ENCODE data around the gene VPS36. TPM values are rescaled to one million over a fixed set of nuclear protein-coding genes. Genes with fewer than 3 reads are reported as not detected.
"Not testable (repeated sequence)": the region's sequence is repeated elsewhere in the genome, so short reads cannot be mapped to it uniquely, and the experiment has no call there.

VPS36 gene
- total RNA-seq, 2 experiments from 2014 or later = 41.7 to 45.8 TPM

GRCh38 chr13:52387721-52388120, 62.7 kb downstream of the VPS36 start:
- H3K9me3 Mint-ChIP-seq = no peaks in the 10 kb centered on the region
- DNase-seq (no peak), ATAC-seq (ENCODE audit: low read depth) (no peak)
- H3K4me1 Mint-ChIP-seq = no peaks in the 10 kb centered on the region
- H3K4me3 Mint-ChIP-seq = no peak overlapping the region
- no peak overlapping the region for H3K27ac Mint-ChIP-seq
- H3K27me3 Mint-ChIP-seq = peaks cover 2% of the 10 kb centered on the region
- POLR2A ChIA-PET = no interaction called here
- H3K36me3 Mint-ChIP-seq = no peaks in the 10 kb centered on the region

- H3K36me3 Mint-ChIP-seq = no peaks in the 10 kb centered on the region
- peaks cover 2% of the 10 kb centered on the region for H3K27me3 Mint-ChIP-seq
- POLR2A ChIA-PET = no interaction called here
- no peaks in the 10 kb centered on the region for H3K4me1 Mint-ChIP-seq
- DNase-seq (no peak), ATAC-seq (ENCODE audit: low read depth) (no peak)
- H3K4me3 Mint-ChIP-seq = no peak overlapping the region
- H3K9me3 Mint-ChIP-seq = no peaks in the 10 kb centered on the region
- H3K27ac Mint-ChIP-seq = no peak overlapping the region
Measured at GRCh38 chr13:52385870-52386269, 64.6 kb downstream of the VPS36 start.

- DNase-seq (no peak), ATAC-seq (ENCODE audit: low read depth) (no peak)
- POLR2A ChIA-PET = no interaction called here
- Mint-ChIP-seq H3K27me3 (no peaks in the 10 kb centered on the region), H3K9me3 (no peaks in the 10 kb centered on the region), H3K27ac (no peak overlapping the region), H3K4me3 (no peak overlapping the region), H3K36me3 (no peaks in the 10 kb centered on the region), H3K4me1 (no peaks in the 10 kb centered on the region)
Measured at GRCh38 chr13:52383366-52383765, 67.1 kb downstream of the VPS36 start.

GRCh38 chr13:52378312-52378711, 72.1 kb downstream of the VPS36 start:
- no peak for ATAC-seq (ENCODE audit: low read depth)

GRCh38 chr13:52377898-52378297, 72.5 kb downstream of the VPS36 start:
- ATAC-seq (ENCODE audit: low read depth) (no peak), DNase-seq (no peak)
- Mint-ChIP-seq H3K36me3 (no peaks in the 10 kb centered on the region), H3K9me3 (no peaks in the 10 kb centered on the region), H3K27ac (no peak overlapping the region), H3K4me3 (no peak overlapping the region), H3K4me1 (no peaks in the 10 kb centered on the region), H3K27me3 (peaks cover 2% of the 10 kb centered on the region)
- POLR2A ChIA-PET = no interaction called here

More at GRCh38 chr13:52378312-52378711, 72.1 kb downstream of the VPS36 start:
- POLR2A ChIA-PET = no interaction called here
- H3K4me3 Mint-ChIP-seq = no peak overlapping the region
- H3K9me3 Mint-ChIP-seq = no peaks in the 10 kb centered on the region
- H3K36me3 Mint-ChIP-seq = no peaks in the 10 kb centered on the region
- no peaks in the 10 kb centered on the region for H3K27me3 Mint-ChIP-seq
- no peak for DNase-seq
- H3K27ac Mint-ChIP-seq = no peak overlapping the region
- H3K4me1 Mint-ChIP-seq = no peaks in the 10 kb centered on the region

GRCh38 chr13:52374873-52375411, 75.5 kb downstream of the VPS36 start:
- ATAC-seq (ENCODE audit: low read depth) (no peak), DNase-seq (no peak)
- no peaks in the 10 kb centered on the region for H3K9me3 Mint-ChIP-seq
- H3K27ac Mint-ChIP-seq = no peak overlapping the region
- no peak overlapping the region for H3K4me3 Mint-ChIP-seq
- no peaks in the 10 kb centered on the region for H3K36me3 Mint-ChIP-seq
- POLR2A ChIA-PET = no interaction called here
- peaks cover 5% of the 10 kb centered on the region for H3K27me3 Mint-ChIP-seq
- no peaks in the 10 kb centered on the region for H3K4me1 Mint-ChIP-seq

GRCh38 chr13:52374389-52374788, 76.0 kb downstream of the VPS36 start:
- Mint-ChIP-seq H3K4me1 (no peaks in the 10 kb centered on the region), H3K9me3 (no peaks in the 10 kb centered on the region), H3K27me3 (peaks cover 5% of the 10 kb centered on the region), H3K36me3 (no peaks in the 10 kb centered on the region), H3K4me3 (no peak overlapping the region), H3K27ac (no peak overlapping the region)
- DNase-seq (no peak), ATAC-seq (ENCODE audit: low read depth) (no peak)
- POLR2A ChIA-PET = no interaction called here

- H3K27me3 Mint-ChIP-seq; ATAC-seq (ENCODE audit: low read depth); H3K36me3 Mint-ChIP-seq; H3K4me1 Mint-ChIP-seq; H3K27ac Mint-ChIP-seq; H3K4me3 Mint-ChIP-seq; H3K9me3 Mint-ChIP-seq; POLR2A ChIA-PET; DNase-seq: not testable (repeated sequence)
Measured at GRCh38 chr13:52373277-52373676, 77.2 kb downstream of the VPS36 start.

GRCh38 chr13:52371736-52372247, 78.6 kb downstream of the VPS36 start:
- Mint-ChIP-seq H3K4me3 (no peak overlapping the region), H3K4me1 (no peaks in the 10 kb centered on the region), H3K27ac (no peak overlapping the region), H3K9me3 (no peaks in the 10 kb centered on the region), H3K27me3 (peaks cover 11% of the 10 kb centered on the region), H3K36me3 (no peaks in the 10 kb centered on the region)
- ATAC-seq (ENCODE audit: low read depth) (no peak), DNase-seq (no peak)
- POLR2A ChIA-PET = no interaction called here

GRCh38 chr13:52366291-52366690, 84.1 kb downstream of the VPS36 start:
- no peaks in the 10 kb centered on the region for H3K36me3 Mint-ChIP-seq
- ATAC-seq (ENCODE audit: low read depth) (no peak), DNase-seq (no peak)
- POLR2A ChIA-PET = no interaction called here
- H3K4me3 Mint-ChIP-seq = no peak overlapping the region
- H3K9me3 Mint-ChIP-seq = no peaks in the 10 kb centered on the region
- H3K4me1 Mint-ChIP-seq = no peaks in the 10 kb centered on the region
- peaks cover 14% of the 10 kb centered on the region for H3K27me3 Mint-ChIP-seq
- no peak overlapping the region for H3K27ac Mint-ChIP-seq

Other genes with a start within 250 kb of the VPS36 start
- gene THSD1, start 44.5 kb downstream of the VPS36 start, total RNA-seq = under 1 TPM; 0.47 to 0.54 TPM
- gene CKAP2, start 4.8 kb upstream of the VPS36 start, total RNA-seq = 10 to 100 TPM; 59.2 to 61.7 TPM
- gene HNRNPA1L2, start 191.8 kb upstream of the VPS36 start, total RNA-seq = 10 to 100 TPM; 12.9 to 14.7 TPM
- 10 to 100 TPM; 36.5 to 41.1 TPM for gene SUGT1, start 202.2 kb upstream of the VPS36 start, total RNA-seq